ENCODE measurements around the gene CEP164.

DNA sequence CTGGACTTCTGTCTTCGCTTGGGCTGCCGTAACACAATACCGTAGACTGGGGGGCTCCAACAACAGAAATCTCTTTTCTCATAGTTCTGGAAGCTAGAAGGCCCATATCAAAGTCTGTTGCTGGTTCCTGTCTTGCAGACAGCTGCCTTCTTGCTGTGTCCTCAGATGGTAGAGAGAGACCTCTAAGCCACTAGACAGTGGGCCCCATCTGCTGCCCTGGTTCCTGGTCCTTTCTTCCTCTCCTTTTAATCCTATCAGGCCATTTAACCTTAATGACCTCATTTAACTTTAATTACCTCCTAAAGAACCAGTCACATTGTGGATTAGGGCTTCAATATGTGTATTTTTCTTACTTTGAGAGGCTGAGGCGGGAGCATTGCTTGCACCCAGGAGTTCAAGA is 9.4 kb downstream of the CEP164 start:
- TF ChIP-seq, protein P1, sequence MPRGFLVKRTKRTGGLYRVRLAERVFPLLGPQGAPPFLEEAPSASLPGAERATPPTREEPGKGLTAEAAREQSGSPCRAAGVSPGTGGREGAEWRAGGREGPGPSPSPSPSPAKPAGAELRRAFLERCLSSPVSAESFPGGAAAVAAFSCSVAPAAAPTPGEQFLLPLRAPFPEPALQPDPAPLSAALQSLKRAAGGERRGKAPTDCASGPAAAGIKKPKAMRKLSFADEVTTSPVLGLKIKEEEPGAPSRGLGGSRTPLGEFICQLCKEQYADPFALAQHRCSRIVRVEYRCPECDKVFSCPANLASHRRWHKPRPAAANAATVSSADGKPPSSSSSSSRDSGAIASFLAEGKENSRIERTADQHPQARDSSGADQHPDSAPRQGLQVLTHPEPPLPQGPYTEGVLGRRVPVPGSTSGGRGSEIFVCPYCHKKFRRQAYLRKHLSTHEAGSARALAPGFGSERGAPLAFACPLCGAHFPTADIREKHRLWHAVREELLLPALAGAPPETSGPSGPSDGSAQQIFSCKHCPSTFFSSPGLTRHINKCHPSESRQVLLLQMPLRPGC (tag by site-specific recombination; IDR thresholded peaks at IDR 0.05), result no peak
- TF ChIP-seq, protein P2, sequence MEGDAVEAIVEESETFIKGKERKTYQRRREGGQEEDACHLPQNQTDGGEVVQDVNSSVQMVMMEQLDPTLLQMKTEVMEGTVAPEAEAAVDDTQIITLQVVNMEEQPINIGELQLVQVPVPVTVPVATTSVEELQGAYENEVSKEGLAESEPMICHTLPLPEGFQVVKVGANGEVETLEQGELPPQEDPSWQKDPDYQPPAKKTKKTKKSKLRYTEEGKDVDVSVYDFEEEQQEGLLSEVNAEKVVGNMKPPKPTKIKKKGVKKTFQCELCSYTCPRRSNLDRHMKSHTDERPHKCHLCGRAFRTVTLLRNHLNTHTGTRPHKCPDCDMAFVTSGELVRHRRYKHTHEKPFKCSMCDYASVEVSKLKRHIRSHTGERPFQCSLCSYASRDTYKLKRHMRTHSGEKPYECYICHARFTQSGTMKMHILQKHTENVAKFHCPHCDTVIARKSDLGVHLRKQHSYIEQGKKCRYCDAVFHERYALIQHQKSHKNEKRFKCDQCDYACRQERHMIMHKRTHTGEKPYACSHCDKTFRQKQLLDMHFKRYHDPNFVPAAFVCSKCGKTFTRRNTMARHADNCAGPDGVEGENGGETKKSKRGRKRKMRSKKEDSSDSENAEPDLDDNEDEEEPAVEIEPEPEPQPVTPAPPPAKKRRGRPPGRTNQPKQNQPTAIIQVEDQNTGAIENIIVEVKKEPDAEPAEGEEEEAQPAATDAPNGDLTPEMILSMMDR (tag by site-specific recombination; IDR thresholded peaks at IDR 0.05), result no peak
- TF ChIP-seq, protein P3, sequence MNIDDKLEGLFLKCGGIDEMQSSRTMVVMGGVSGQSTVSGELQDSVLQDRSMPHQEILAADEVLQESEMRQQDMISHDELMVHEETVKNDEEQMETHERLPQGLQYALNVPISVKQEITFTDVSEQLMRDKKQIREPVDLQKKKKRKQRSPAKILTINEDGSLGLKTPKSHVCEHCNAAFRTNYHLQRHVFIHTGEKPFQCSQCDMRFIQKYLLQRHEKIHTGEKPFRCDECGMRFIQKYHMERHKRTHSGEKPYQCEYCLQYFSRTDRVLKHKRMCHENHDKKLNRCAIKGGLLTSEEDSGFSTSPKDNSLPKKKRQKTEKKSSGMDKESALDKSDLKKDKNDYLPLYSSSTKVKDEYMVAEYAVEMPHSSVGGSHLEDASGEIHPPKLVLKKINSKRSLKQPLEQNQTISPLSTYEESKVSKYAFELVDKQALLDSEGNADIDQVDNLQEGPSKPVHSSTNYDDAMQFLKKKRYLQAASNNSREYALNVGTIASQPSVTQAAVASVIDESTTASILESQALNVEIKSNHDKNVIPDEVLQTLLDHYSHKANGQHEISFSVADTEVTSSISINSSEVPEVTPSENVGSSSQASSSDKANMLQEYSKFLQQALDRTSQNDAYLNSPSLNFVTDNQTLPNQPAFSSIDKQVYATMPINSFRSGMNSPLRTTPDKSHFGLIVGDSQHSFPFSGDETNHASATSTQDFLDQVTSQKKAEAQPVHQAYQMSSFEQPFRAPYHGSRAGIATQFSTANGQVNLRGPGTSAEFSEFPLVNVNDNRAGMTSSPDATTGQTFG (tag by site-specific recombination; IDR thresholded peaks at IDR 0.05; ENCODE audit: borderline replicate concordance), result no peak
- TF ChIP-seq HOXD13 (CRISPR knock-in tag; IDR thresholded peaks at IDR 0.05; ENCODE audit: borderline replicate concordance) (no peak), ZNF274 (IDR thresholded peaks at IDR 0.05; ENCODE audit: low read length) (no peak), ZNF274 (tag by site-specific recombination; IDR thresholded peaks at IDR 0.05; ENCODE audit: borderline replicate concordance) (no peak), ZNF664 (tag by site-specific recombination; IDR thresholded peaks at IDR 0.05) (no peak), ZNF785 (tag by site-specific recombination; IDR thresholded peaks at IDR 0.05) (no peak)
- TF ChIP-seq, protein P4, sequence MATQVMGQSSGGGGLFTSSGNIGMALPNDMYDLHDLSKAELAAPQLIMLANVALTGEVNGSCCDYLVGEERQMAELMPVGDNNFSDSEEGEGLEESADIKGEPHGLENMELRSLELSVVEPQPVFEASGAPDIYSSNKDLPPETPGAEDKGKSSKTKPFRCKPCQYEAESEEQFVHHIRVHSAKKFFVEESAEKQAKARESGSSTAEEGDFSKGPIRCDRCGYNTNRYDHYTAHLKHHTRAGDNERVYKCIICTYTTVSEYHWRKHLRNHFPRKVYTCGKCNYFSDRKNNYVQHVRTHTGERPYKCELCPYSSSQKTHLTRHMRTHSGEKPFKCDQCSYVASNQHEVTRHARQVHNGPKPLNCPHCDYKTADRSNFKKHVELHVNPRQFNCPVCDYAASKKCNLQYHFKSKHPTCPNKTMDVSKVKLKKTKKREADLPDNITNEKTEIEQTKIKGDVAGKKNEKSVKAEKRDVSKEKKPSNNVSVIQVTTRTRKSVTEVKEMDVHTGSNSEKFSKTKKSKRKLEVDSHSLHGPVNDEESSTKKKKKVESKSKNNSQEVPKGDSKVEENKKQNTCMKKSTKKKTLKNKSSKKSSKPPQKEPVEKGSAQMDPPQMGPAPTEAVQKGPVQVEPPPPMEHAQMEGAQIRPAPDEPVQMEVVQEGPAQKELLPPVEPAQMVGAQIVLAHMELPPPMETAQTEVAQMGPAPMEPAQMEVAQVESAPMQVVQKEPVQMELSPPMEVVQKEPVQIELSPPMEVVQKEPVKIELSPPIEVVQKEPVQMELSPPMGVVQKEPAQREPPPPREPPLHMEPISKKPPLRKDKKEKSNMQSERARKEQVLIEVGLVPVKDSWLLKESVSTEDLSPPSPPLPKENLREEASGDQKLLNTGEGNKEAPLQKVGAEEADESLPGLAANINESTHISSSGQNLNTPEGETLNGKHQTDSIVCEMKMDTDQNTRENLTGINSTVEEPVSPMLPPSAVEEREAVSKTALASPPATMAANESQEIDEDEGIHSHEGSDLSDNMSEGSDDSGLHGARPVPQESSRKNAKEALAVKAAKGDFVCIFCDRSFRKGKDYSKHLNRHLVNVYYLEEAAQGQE (tag by site-specific recombination; IDR thresholded peaks at IDR 0.05), result no peak

All from HEK293 (cell line).